ENCODE data around the gene SYT6. TPM values are rescaled to one million over a fixed set of nuclear protein-coding genes. Genes with fewer than 3 reads are reported as not detected.

Gene SYT6
- total RNA-seq, 2 experiments from 2014 or later: not detected

GRCh38 chr1:114181356-114181755 lies 27.7 kb upstream of the SYT6 start:
- Histone ChIP-seq H3K9me2 (ENCODE audit: insufficient read depth, low read length) (no peaks in the 10 kb centered on the region), H3K9me3 (ENCODE audit: low read length) (no peaks in the 10 kb centered on the region), H3K4me2 (ENCODE audit: low read length) (no peak overlapping the region), H4K20me1 (ENCODE audit: insufficient read depth, low read length) (no peaks in the 10 kb centered on the region), H3K79me2 (ENCODE audit: insufficient read depth, low read depth, low read length) (no peaks in the 10 kb centered on the region), H2AFZ (ENCODE audit: low read length) (no peak overlapping the region), H3K36me3 (ENCODE audit: insufficient read depth, low read length) (no peaks in the 10 kb centered on the region), H3K4me1 (ENCODE audit: insufficient read depth, low read length, poor library complexity, severe bottlenecking) (no peaks in the 10 kb centered on the region), H3K27ac (ENCODE audit: low read depth, low read length, poor library complexity, severe bottlenecking) (no peak overlapping the region), H3K4me3 (ENCODE audit: low read depth, low read length, poor library complexity, severe bottlenecking) (no peak overlapping the region)
- TF ChIP-seq CTCF (conservative IDR thresholded peaks at IDR 0.05; ENCODE audit: low read length) (no peak), EZH2phosphoT487 (IDR thresholded peaks at IDR 0.05; ENCODE audit: borderline replicate concordance, low read depth, low read length) (no peak)
- BruUV-seq (replicated peaks): no TSS peak
- POLR2A ChIA-PET: no interaction called here
- CTCF ChIA-PET (ENCODE audit: unreplicated experiment): no interaction called here
- intact Hi-C loops (cut with micrococcal nuclease; ENCODE audit: unreplicated experiment): no loop called here
- DNase-seq (ENCODE audit: low spot score): no peak

GRCh38 chr1:114180742-114181141 lies 27.1 kb upstream of the SYT6 start:
- TF ChIP-seq EZH2phosphoT487 (IDR thresholded peaks at IDR 0.05; ENCODE audit: borderline replicate concordance, low read depth, low read length): no peak
- TF ChIP-seq CTCF (conservative IDR thresholded peaks at IDR 0.05; ENCODE audit: low read length): no peak
- intact Hi-C loops (cut with micrococcal nuclease; ENCODE audit: unreplicated experiment): no loop called here
- Histone ChIP-seq H3K4me2 (ENCODE audit: low read length) (no peak overlapping the region), H3K27ac (ENCODE audit: low read depth, low read length, poor library complexity, severe bottlenecking) (no peak overlapping the region), H4K20me1 (ENCODE audit: insufficient read depth, low read length) (no peaks in the 10 kb centered on the region), H3K79me2 (ENCODE audit: insufficient read depth, low read depth, low read length) (no peaks in the 10 kb centered on the region), H3K4me3 (ENCODE audit: low read depth, low read length, poor library complexity, severe bottlenecking) (no peak overlapping the region), H2AFZ (ENCODE audit: low read length) (no peak overlapping the region), H3K9me2 (ENCODE audit: insufficient read depth, low read length) (no peaks in the 10 kb centered on the region), H3K36me3 (ENCODE audit: insufficient read depth, low read length) (no peaks in the 10 kb centered on the region), H3K4me1 (ENCODE audit: insufficient read depth, low read length, poor library complexity, severe bottlenecking) (no peaks in the 10 kb centered on the region), H3K9me3 (ENCODE audit: low read length) (no peaks in the 10 kb centered on the region)
- ChIA-PET CTCF (ENCODE audit: unreplicated experiment) (no interaction called here), POLR2A (no interaction called here)
- BruUV-seq (replicated peaks): no TSS peak
- no peak for DNase-seq (ENCODE audit: low spot score)

- POLR2A ChIA-PET: interaction anchor here (0.7 kb wide), 1 partner anchor 1439 kb away, joined by 4 read pairs; no protein-coding TSS in a partner anchor
- H2AFZ ChIP-seq (ENCODE audit: low read length): no peak overlapping the region
- H4K20me1 ChIP-seq (ENCODE audit: insufficient read depth, low read length): no peaks in the 10 kb centered on the region
- no peaks in the 10 kb centered on the region for H3K9me3 ChIP-seq (ENCODE audit: low read length)
- no peaks in the 10 kb centered on the region for H3K79me2 ChIP-seq (ENCODE audit: insufficient read depth, low read depth, low read length)
- no peak for DNase-seq (ENCODE audit: low spot score)
- no TSS peak for BruUV-seq (replicated peaks)
- TF ChIP-seq CTCF (conservative IDR thresholded peaks at IDR 0.05; ENCODE audit: low read length) (no peak), EZH2phosphoT487 (IDR thresholded peaks at IDR 0.05; ENCODE audit: borderline replicate concordance, low read depth, low read length) (no peak)
- no peaks in the 10 kb centered on the region for H3K9me2 ChIP-seq (ENCODE audit: insufficient read depth, low read length)
- CTCF ChIA-PET (ENCODE audit: unreplicated experiment): interaction anchor here (0.5 kb wide), 1 partner anchor 962 kb away, joined by 3 read pairs; no protein-coding TSS in a partner anchor
- H3K4me1 ChIP-seq (ENCODE audit: insufficient read depth, low read length, poor library complexity, severe bottlenecking): no peaks in the 10 kb centered on the region
- no peak overlapping the region for H3K4me2 ChIP-seq (ENCODE audit: low read length)
- no peak overlapping the region for H3K4me3 ChIP-seq (ENCODE audit: low read depth, low read length, poor library complexity, severe bottlenecking)
- H3K27ac ChIP-seq (ENCODE audit: low read depth, low read length, poor library complexity, severe bottlenecking): no peak overlapping the region
- intact Hi-C loops (cut with micrococcal nuclease; ENCODE audit: unreplicated experiment): no loop called here
- H3K36me3 ChIP-seq (ENCODE audit: insufficient read depth, low read length): no peaks in the 10 kb centered on the region
These were observed 25.3 kb upstream of the SYT6 start for GRCh38 chr1:114178936-114179335.

All from OCI-LY7 (cell line).